Activated CD4-positive, alpha-beta T cell treated with anti-CD3 and anti-CD28 coated beads for 4 hours (primary cell): ENCODE measurements around the gene UBD.

Experiments used
- DNase-seq, 2 donors: peaks; one replicate each; pipeline ENCODE4 v3.0.0-alpha.2; 2020

Gene UBD

GRCh38 chr6:29561091-29561490, 1.6 kb upstream of the UBD start:
- no peak for DNase-seq

GRCh38 chr6:29558439-29559079, 973 bp downstream of the UBD start:
- DNase-seq, result no peak

- no peak for DNase-seq
Measured at GRCh38 chr6:29557320-29557719, 2.2 kb downstream of the UBD start.

- DNase-seq, result no peak
Measured at GRCh38 chr6:29554764-29555163, 4.8 kb downstream of the UBD start.

- peak; percentile 16 to 20 for DNase-seq
Measured at GRCh38 chr6:29553268-29554057, 6.1 kb downstream of the UBD start.

GRCh38 chr6:29552512-29553051, 7.0 kb downstream of the UBD start:
- peak; percentile 3 to 14 for DNase-seq

GRCh38 chr6:29547573-29547972, 12.0 kb downstream of the UBD start:
- no peak for DNase-seq

GRCh38 chr6:29537714-29538403, 21.7 kb downstream of the UBD start:
- no peak for DNase-seq

GRCh38 chr6:29532320-29532951, 27.1 kb downstream of the UBD start:
- no peak for DNase-seq

- DNase-seq, result no peak
Measured at GRCh38 chr6:29531668-29532067, 27.9 kb downstream of the UBD start.

GRCh38 chr6:29530671-29531310, 28.7 kb downstream of the UBD start:
- DNase-seq, result no peak

GRCh38 chr6:29529956-29530355, 29.6 kb downstream of the UBD start:
- DNase-seq, result no peak

- DNase-seq, result no peak
Measured at GRCh38 chr6:29528988-29529560, 30.5 kb downstream of the UBD start.

- no peak for DNase-seq
Measured at GRCh38 chr6:29528300-29528931, 31.1 kb downstream of the UBD start.

GRCh38 chr6:29527564-29527963, 32.0 kb downstream of the UBD start:
- no peak for DNase-seq

- no peak for DNase-seq
Measured at GRCh38 chr6:29527126-29527525, 32.4 kb downstream of the UBD start.

GRCh38 chr6:29525311-29525639, 34.3 kb downstream of the UBD start:
- no peak for DNase-seq

GRCh38 chr6:29524444-29525310, 34.9 kb downstream of the UBD start:
- no peak for DNase-seq

- no peak for DNase-seq
Measured at GRCh38 chr6:29524044-29524443, 35.5 kb downstream of the UBD start.

- no peak for DNase-seq
Measured at GRCh38 chr6:29522227-29522626, 37.3 kb downstream of the UBD start.
